ENCODE data around the gene PELI3.

Gene PELI3

GRCh38 chr11:66469441-66469840 lies 2.7 kb downstream of the PELI3 start:
- H3K9me3 ChIP-seq (ENCODE audit: severe bottlenecking): no peaks in the 10 kb centered on the region
- no peak overlapping the region for H3K27ac ChIP-seq (ENCODE audit: poor library complexity, severe bottlenecking)
- H3K27me3 ChIP-seq (ENCODE audit: insufficient read depth, poor library complexity, severe bottlenecking): no peaks in the 10 kb centered on the region
- ATAC-seq (ENCODE audit: low read depth): no peak
- no peak for TF ChIP-seq CTCF (IDR thresholded peaks at IDR 0.05; ENCODE audit: poor library complexity, severe bottlenecking)
- no peak overlapping the region for H3K4me3 ChIP-seq (ENCODE audit: severe bottlenecking)
- peaks cover 20% of the 10 kb centered on the region for H3K36me3 ChIP-seq (ENCODE audit: low read depth)
- DNase-seq (ENCODE audit: low spot score): no peak
- no peaks in the 10 kb centered on the region for H3K4me1 ChIP-seq (ENCODE audit: insufficient read depth, poor library complexity, severe bottlenecking)

DNA sequence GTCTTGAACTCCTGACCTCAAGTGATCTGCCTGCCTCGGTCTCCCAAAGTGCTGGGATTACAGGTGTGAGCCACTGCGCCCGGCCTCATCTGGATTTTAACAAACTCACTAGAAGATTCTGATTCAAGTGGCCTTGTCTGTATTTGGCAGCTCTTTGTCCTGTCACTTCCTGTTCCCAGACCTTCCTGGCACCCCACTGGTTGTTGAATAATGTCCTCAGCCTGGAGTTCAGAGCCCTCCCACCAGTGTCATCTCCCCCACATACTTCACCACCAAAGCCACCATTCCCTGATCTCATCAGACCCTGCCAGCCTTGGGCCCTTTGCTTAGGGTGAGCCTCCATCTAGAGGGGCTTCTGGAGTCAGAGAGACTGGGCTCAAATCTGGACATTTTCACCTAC lies 3.3 kb downstream of the PELI3 start:
- TF ChIP-seq CTCF (IDR thresholded peaks at IDR 0.05; ENCODE audit: poor library complexity, severe bottlenecking): no peak
- Histone ChIP-seq H3K27ac (ENCODE audit: poor library complexity, severe bottlenecking) (no peak overlapping the region), H3K36me3 (ENCODE audit: low read depth) (peaks cover 20% of the 10 kb centered on the region), H3K4me1 (ENCODE audit: insufficient read depth, poor library complexity, severe bottlenecking) (no peaks in the 10 kb centered on the region), H3K4me3 (ENCODE audit: severe bottlenecking) (no peak overlapping the region), H3K9me3 (ENCODE audit: severe bottlenecking) (no peaks in the 10 kb centered on the region), H3K27me3 (ENCODE audit: insufficient read depth, poor library complexity, severe bottlenecking) (no peaks in the 10 kb centered on the region)
- ATAC-seq (ENCODE audit: low read depth) (no peak), DNase-seq (ENCODE audit: low spot score) (no peak)

- no peak for DNase-seq (ENCODE audit: low spot score)
- H3K9me3 ChIP-seq (ENCODE audit: severe bottlenecking): no peaks in the 10 kb centered on the region
- no peaks in the 10 kb centered on the region for H3K27me3 ChIP-seq (ENCODE audit: insufficient read depth, poor library complexity, severe bottlenecking)
- no peaks in the 10 kb centered on the region for H3K4me1 ChIP-seq (ENCODE audit: insufficient read depth, poor library complexity, severe bottlenecking)
- ATAC-seq (ENCODE audit: low read depth): no peak
- no peak for TF ChIP-seq CTCF (IDR thresholded peaks at IDR 0.05; ENCODE audit: poor library complexity, severe bottlenecking)
- H3K27ac ChIP-seq (ENCODE audit: poor library complexity, severe bottlenecking): no peak overlapping the region
- peaks cover 20% of the 10 kb centered on the region for H3K36me3 ChIP-seq (ENCODE audit: low read depth)
- no peak overlapping the region for H3K4me3 ChIP-seq (ENCODE audit: severe bottlenecking)
Observed at GRCh38 chr11:66471142-66471541, 4.4 kb downstream of the PELI3 start.

DNA sequence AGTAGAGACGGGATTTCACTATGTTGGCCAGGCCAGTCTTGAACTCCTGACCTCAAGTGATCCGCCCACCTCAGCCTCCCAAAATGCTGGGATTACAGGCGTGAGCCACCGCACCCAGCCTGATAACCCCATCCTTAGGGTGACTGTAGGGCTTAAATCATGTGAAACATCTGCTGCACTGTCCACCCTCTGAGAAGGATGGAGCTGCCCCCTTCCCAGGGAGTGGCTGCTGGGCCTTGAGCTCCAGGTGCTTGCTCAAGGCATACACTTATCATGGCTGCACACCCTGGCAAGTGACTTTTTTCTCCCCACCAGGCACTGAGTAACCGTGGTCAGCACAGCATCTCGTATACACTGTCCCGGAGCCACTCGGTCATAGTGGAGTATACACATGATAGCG lies 5.3 kb downstream of the PELI3 start:
- ATAC-seq (ENCODE audit: low read depth) (no peak), DNase-seq (ENCODE audit: low spot score) (no peak)
- H3K4me1 ChIP-seq (ENCODE audit: insufficient read depth, poor library complexity, severe bottlenecking): no peaks in the 10 kb centered on the region
- H3K4me3 ChIP-seq (ENCODE audit: severe bottlenecking): no peak overlapping the region
- no peaks in the 10 kb centered on the region for H3K9me3 ChIP-seq (ENCODE audit: severe bottlenecking)
- no peak for TF ChIP-seq CTCF (IDR thresholded peaks at IDR 0.05; ENCODE audit: poor library complexity, severe bottlenecking)
- peaks cover 20% of the 10 kb centered on the region for H3K36me3 ChIP-seq (ENCODE audit: low read depth)
- no peak overlapping the region for H3K27ac ChIP-seq (ENCODE audit: poor library complexity, severe bottlenecking)
- H3K27me3 ChIP-seq (ENCODE audit: insufficient read depth, poor library complexity, severe bottlenecking): no peaks in the 10 kb centered on the region

DNA sequence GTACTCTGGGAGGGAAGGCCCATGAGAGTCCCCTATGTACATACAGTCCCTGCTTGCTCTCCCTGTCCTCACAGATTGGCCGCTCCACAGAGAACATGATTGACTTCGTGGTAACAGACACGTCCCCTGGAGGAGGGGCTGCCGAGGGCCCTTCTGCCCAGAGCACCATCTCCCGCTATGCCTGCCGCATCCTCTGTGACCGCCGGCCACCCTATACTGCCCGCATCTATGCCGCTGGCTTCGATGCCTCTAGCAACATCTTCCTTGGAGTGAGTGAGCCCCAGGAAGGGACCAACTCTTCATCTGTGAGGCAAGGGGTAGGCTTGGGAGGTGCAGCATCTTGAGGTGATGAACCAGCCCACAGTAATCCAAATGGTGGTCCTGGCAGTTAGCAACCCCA lies 6.5 kb downstream of the PELI3 start:
- no peak overlapping the region for H3K27ac ChIP-seq (ENCODE audit: poor library complexity, severe bottlenecking)
- no peaks in the 10 kb centered on the region for H3K4me1 ChIP-seq (ENCODE audit: insufficient read depth, poor library complexity, severe bottlenecking)
- ATAC-seq (ENCODE audit: low read depth) (no peak), DNase-seq (ENCODE audit: low spot score) (no peak)
- no peaks in the 10 kb centered on the region for H3K27me3 ChIP-seq (ENCODE audit: insufficient read depth, poor library complexity, severe bottlenecking)
- H3K36me3 ChIP-seq (ENCODE audit: low read depth): peaks cover 20% of the 10 kb centered on the region
- no peaks in the 10 kb centered on the region for H3K9me3 ChIP-seq (ENCODE audit: severe bottlenecking)
- TF ChIP-seq CTCF (IDR thresholded peaks at IDR 0.05; ENCODE audit: poor library complexity, severe bottlenecking): no peak
- H3K4me3 ChIP-seq (ENCODE audit: severe bottlenecking): no peak overlapping the region

All from RWPE2 (cell line).